Measurements from ENCODE around the gene ATOSB. TPM values are rescaled to one million over a fixed set of nuclear protein-coding genes. Genes with fewer than 3 reads are reported as not detected.
A peak's percentile ranks its signal among the peaks of the same experiment; 100 is the strongest.

The ATOSB gene
- total and polyA plus RNA-seq, 2 of the 8 experiments (the other 6 are each of a cell fraction or from before 2014, with no cell fraction given): 6.9 to 10.4 TPM

GRCh38 chr9:35079426-35080341 lies 36.0 kb downstream of the ATOSB start, which contains the start of gene FANCG (continued):
- TF ChIP-seq ZNF274 (IDR thresholded peaks at IDR 0.05; ENCODE audit: borderline replicate concordance, extremely low read depth, low read length) (no peak), KDM4A (IDR thresholded peaks at IDR 0.05; ENCODE audit: low read depth, low read length, severe bottlenecking) (peak; percentile 46)

Measured in H1 (cell line).